ENCODE results near the gene OSR1.

DNA sequence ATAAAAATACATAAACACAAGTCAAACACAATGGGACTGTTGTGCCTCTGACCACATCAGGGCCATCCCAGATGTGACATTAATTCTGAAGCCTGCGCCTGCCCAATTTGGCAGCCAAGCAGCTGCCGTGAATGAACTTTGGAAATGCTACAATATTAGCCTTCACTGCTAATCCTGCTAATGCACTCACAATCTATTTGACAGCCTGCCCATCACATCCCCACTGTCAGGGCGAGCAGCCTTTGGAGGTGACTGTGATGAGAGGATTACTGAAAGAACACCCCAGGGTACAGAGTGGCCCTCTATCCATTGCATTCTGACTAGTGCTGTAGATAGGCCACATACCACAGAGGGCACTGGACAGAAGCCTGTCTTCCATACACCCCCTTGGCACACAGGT, 21.6 kb downstream of the OSR1 start:
- TF ChIP-seq, protein P1, sequence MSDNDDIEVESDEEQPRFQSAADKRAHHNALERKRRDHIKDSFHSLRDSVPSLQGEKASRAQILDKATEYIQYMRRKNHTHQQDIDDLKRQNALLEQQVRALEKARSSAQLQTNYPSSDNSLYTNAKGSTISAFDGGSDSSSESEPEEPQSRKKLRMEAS (IDR thresholded peaks at IDR 0.05; ENCODE audit: low read depth, low read length) = no peak
- TF ChIP-seq PML (IDR thresholded peaks at IDR 0.05; ENCODE audit: low read length) (no peak), EZH2 (IDR thresholded peaks at IDR 0.05; ENCODE audit: borderline replicate concordance, control insufficient read depth, low read depth, low read length) (no peak), POLR2AphosphoS5 (IDR thresholded peaks at IDR 0.05; ENCODE audit: low read length) (no peak), ZZZ3 (IDR thresholded peaks at IDR 0.05; ENCODE audit: control insufficient read depth, insufficient read length, low read depth) (no peak), SMC3 (IDR thresholded peaks at IDR 0.05; ENCODE audit: borderline replicate concordance, low read length) (no peak), STAT1 (conservative IDR thresholded peaks at IDR 0.05) (no peak), CEBPB (IDR thresholded peaks at IDR 0.05; ENCODE audit: borderline replicate concordance in 1 of 2, low read depth in 2 of 2, low read length in 2 of 2) (no peak)
- TF ChIP-seq, protein P2, sequence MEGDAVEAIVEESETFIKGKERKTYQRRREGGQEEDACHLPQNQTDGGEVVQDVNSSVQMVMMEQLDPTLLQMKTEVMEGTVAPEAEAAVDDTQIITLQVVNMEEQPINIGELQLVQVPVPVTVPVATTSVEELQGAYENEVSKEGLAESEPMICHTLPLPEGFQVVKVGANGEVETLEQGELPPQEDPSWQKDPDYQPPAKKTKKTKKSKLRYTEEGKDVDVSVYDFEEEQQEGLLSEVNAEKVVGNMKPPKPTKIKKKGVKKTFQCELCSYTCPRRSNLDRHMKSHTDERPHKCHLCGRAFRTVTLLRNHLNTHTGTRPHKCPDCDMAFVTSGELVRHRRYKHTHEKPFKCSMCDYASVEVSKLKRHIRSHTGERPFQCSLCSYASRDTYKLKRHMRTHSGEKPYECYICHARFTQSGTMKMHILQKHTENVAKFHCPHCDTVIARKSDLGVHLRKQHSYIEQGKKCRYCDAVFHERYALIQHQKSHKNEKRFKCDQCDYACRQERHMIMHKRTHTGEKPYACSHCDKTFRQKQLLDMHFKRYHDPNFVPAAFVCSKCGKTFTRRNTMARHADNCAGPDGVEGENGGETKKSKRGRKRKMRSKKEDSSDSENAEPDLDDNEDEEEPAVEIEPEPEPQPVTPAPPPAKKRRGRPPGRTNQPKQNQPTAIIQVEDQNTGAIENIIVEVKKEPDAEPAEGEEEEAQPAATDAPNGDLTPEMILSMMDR (IDR thresholded peaks at IDR 0.05 in 2 of 3, conservative IDR thresholded peaks at IDR 0.05 in 1 of 3; ENCODE audit: control insufficient read depth in 2 of 3, extremely low read depth in 1 of 3, insufficient read depth in 1 of 3, low read depth in 3 of 3, low read length in 3 of 3) = no peak
- TF ChIP-seq, protein P3, sequence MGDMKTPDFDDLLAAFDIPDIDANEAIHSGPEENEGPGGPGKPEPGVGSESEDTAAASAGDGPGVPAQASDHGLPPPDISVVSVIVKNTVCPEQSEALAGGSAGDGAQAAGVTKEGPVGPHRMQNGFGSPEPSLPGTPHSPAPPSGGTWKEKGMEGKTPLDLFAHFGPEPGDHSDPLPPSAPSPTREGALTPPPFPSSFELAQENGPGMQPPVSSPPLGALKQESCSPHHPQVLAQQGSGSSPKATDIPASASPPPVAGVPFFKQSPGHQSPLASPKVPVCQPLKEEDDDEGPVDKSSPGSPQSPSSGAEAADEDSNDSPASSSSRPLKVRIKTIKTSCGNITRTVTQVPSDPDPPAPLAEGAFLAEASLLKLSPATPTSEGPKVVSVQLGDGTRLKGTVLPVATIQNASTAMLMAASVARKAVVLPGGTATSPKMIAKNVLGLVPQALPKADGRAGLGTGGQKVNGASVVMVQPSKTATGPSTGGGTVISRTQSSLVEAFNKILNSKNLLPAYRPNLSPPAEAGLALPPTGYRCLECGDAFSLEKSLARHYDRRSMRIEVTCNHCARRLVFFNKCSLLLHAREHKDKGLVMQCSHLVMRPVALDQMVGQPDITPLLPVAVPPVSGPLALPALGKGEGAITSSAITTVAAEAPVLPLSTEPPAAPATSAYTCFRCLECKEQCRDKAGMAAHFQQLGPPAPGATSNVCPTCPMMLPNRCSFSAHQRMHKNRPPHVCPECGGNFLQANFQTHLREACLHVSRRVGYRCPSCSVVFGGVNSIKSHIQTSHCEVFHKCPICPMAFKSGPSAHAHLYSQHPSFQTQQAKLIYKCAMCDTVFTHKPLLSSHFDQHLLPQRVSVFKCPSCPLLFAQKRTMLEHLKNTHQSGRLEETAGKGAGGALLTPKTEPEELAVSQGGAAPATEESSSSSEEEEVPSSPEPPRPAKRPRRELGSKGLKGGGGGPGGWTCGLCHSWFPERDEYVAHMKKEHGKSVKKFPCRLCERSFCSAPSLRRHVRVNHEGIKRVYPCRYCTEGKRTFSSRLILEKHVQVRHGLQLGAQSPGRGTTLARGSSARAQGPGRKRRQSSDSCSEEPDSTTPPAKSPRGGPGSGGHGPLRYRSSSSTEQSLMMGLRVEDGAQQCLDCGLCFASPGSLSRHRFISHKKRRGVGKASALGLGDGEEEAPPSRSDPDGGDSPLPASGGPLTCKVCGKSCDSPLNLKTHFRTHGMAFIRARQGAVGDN (IDR thresholded peaks at IDR 0.05) = no peak
